Testis (tissue), 2 donors: ENCODE results near the gene CREB3.

ENCODE experiments used
- POLR2A ChIP-seq: fragments of 450-650 bp; IDR thresholded peaks from one replicate; pipeline ENCODE4 v1.6.1; 2017; ENCODE audit warnings: antibody characterized with exemption, mild to moderate bottlenecking, moderate library complexity
- TF ChIP-seq, protein P1 (sequence below), 3 experiments: fragments of 450-650 bp in 2 of 3; fragments of 200-600 bp in 1 of 3; sonication (generic) in 1 of 3; IDR thresholded peaks; one replicate each; pipeline ENCODE4 v1.5.1; 2016 to 2019; ENCODE audit warnings: antibody characterized with exemption in 3 of 3, mild to moderate bottlenecking in 2 of 3, moderate library complexity in 1 of 3

DNA sequence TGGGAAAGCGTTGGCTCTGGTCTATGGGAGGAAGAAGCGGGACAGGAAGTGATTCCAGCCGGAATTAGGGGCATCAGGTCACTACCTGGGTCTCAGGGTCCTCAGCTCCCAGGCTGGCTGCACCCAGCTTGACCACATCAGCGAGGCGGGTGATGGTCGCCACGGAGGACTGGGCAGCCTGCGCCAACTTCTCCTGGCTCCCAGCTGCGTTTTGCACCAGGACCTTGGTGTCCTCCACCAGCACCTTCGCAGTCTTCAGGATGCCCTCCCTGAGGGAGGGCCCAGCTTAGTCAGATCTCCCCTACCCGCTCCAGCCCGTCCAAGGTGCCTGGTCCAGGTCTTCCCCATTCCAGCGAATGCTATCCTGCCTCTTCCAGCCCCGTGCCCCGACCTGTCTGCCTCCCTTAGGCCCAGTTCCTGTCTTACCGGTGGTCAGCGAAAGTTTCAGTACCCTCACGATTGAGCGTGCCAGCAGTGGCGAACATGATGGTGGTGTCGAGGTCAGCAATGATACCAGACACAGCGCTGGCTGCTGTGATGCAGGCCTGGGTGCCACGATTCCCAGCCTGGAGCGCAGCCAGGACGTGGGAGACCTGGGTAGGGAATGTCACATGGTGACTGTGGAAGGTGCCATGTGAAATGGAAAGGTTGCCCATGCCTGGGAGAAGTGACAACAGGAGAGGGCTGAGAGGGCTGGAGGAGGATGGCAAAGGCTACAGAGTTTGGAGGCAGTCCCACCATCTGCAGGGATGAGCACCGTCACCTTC, 28.4 kb upstream of the CREB3 start:
- TF ChIP-seq, protein P1, sequence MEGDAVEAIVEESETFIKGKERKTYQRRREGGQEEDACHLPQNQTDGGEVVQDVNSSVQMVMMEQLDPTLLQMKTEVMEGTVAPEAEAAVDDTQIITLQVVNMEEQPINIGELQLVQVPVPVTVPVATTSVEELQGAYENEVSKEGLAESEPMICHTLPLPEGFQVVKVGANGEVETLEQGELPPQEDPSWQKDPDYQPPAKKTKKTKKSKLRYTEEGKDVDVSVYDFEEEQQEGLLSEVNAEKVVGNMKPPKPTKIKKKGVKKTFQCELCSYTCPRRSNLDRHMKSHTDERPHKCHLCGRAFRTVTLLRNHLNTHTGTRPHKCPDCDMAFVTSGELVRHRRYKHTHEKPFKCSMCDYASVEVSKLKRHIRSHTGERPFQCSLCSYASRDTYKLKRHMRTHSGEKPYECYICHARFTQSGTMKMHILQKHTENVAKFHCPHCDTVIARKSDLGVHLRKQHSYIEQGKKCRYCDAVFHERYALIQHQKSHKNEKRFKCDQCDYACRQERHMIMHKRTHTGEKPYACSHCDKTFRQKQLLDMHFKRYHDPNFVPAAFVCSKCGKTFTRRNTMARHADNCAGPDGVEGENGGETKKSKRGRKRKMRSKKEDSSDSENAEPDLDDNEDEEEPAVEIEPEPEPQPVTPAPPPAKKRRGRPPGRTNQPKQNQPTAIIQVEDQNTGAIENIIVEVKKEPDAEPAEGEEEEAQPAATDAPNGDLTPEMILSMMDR (IDR thresholded peaks at IDR 0.05), result no peak
- no peak for TF ChIP-seq POLR2A
